Nucleus accumbens (tissue), 56 donors: ENCODE data around the gene PMCH.
"Not testable (repeated sequence)": the region's sequence is repeated elsewhere in the genome, so short reads cannot be mapped to it uniquely, and the experiment has no call there.

Source experiments
- DNase-seq, 56 donors: peaks; one replicate each; lab custom pipeline; 2025; lab: John Stamatoyannopoulos, UW

Gene PMCH, protein sequence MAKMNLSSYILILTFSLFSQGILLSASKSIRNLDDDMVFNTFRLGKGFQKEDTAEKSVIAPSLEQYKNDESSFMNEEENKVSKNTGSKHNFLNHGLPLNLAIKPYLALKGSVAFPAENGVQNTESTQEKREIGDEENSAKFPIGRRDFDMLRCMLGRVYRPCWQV

GRCh38 chr12:102197789-102198188, at the start of gene PMCH:
Gene PMCH (minus strand): TSS chr12:102197833. CDS start chr12:102197770, 63 bp downstream.
- no peak for DNase-seq

- not testable (repeated sequence) for DNase-seq
Measured at GRCh38 chr12:102240859-102241258, 43.2 kb upstream of the PMCH start.

GRCh38 chr12:102234599-102234998, 37.0 kb upstream of the PMCH start:
- DNase-seq, result no peak

DNA sequence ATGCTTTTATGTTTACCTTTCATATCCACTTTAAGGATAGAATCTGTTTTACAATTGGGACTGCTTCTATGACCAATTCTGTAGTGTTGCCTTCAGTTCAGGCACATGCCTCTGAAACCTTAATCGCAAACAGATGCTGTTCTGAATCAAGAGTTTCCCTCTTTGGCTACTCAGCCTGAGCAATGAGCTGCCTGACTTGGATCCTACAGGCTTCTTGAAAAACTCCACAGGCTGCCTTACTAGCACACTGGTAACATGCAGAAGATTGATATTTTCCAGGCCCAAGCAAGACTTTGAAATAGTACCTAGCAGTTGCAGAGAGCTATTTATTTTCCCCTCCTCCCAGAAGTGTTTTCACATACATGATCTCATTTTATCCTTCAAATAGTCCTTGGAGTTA, 34.8 kb upstream of the PMCH start:
- no peak for DNase-seq

GRCh38 chr12:102232036-102232435, 34.4 kb upstream of the PMCH start:
- DNase-seq, result no peak

GRCh38 chr12:102227954-102228353, 30.3 kb upstream of the PMCH start:
- DNase-seq, result no peak

DNA sequence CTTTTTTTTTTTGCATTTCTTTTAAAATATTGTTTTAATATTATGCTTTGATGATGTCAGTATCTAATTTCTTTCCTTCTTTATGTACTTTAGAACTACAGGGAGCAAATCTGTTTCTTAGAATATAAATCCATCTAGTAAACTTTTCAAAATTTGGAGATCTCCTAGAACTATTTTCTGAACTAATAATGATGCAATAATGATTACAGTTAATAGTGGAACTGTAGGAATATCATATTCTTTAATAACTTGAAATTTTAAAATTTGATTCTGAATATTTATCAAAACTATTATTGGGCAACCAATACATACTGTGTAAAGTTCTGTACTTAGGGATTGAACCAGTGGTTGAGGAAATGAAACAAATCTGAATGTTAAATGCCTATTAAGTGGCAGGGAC, 23.1 kb upstream of the PMCH start:
- DNase-seq, result no peak

- DNase-seq, result no peak
Measured at GRCh38 chr12:102215992-102216691, 18.5 kb upstream of the PMCH start.

DNA sequence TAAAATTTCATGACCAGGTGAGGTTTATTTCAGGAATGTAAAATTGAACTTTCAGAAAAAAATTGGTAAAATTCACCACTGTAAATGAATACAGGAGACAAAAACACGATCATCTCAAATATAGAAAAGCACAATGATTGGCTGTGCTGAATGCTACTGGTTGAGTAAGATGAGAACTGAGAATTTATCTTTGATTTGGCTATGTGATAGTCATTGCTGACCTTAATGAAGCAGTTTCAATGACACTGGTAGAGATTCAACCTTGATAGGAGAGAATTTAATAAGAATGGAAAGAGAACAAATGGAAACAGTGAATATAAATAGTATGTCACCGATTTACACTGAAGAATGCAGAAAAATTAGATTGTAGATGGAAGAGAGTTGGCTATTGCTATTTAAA, 6.4 kb upstream of the PMCH start:
- no peak for DNase-seq

DNA sequence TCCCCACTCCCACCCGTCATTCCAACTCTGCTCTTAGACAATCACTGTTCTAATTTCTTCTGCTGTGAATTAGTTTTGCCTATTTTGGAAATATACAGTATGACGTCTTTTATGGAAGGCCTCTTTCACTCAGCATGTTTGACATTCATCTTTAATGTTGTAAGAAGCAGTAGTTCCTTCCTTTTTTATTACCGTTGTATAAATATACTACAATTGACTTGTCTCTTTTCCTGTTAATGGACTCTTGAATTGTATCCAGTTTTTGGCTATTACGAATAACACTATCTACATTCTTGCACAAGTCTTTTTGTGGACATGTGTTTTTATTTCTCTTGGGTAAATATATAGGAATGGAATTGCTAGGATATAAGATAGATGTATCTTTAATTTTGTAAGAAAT, 4.9 kb upstream of the PMCH start:
- DNase-seq, result no peak

- no peak for DNase-seq
Measured at GRCh38 chr12:102201436-102202061, 3.9 kb upstream of the PMCH start.

- no peak for DNase-seq
Measured at GRCh38 chr12:102195826-102196225, 1.8 kb downstream of the PMCH start.

DNA sequence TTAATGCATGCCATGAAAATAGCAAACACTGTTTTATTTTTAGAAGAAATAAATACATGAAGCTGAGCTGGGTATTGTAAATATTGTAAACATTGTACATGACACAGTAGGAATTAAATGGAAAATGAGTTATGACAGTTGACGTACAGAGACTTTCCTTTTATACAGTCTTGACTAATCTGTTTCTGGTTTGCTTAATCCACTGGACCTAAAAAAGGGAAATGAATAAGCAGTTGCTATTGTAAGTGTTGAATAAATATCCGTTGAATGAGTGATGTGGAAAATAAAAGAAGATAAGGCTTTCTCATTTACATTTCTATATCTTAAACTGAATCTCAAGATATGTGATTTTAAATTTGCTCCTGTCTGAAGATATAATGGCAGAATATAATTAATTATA, 15.0 kb downstream of the PMCH start:
- no peak for DNase-seq

DNA sequence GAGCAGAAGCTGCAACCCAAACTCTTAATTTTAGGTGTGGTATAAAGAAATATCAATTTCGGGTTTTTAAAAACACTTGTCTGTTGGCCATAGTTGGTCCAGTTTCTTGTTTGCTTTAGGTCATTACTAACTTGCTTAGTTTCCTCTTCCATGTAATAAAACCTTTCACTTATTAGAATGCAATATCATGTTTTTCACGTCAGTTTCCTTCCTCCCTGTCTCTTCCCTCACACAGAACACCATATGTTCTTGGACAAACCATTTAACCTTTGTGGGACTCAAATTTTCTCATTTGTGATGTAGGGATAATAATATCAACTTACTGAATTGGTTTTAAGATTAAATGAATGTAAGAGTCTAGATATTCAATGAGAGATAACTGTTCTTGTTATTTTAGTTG, 22.9 kb downstream of the PMCH start:
- no peak for DNase-seq

DNA sequence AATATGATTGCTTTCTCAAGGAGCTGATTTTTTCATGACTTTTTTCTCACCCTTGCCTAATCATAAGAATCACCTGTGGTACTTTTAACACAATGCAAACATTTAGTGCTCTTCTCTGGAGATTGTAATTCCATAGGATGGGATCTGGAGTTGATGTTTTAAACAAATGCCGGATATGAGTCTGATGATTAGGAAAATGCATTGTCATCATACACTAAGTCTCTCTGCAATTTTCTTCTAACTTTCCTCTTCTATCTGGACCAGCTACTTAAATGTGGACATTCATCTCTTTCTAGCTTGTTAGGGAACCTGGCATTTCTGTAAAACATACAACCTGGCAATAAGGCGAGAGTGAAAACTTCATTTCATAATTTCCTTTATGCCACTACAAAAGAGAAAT, 23.5 kb downstream of the PMCH start:
- DNase-seq, result no peak

GRCh38 chr12:102172436-102172835, 25.2 kb downstream of the PMCH start:
- DNase-seq, result no peak

DNA sequence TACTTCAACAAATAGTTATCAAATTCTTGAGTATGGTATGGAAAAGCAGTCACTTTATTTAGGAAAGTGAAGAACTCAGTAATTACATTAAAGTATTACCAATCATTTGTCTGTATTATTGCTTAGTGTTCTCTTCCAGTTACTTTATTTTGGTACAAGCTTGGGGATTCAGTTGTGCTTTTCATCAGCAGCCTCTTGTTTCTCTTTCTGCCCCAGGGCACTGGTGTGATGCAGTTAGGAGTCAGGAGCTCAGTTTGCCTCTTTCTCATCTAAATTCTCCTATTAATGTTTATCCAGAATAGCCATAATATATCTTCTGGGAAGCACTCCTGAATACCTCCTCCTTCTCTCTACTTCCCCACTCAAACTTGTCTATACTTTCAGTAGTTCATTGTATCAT, 25.7 kb downstream of the PMCH start:
- no peak for DNase-seq

- DNase-seq, result peak in 1 of 56 donors; percentile 3
Measured at GRCh38 chr12:102169922-102170621, 27.6 kb downstream of the PMCH start.

DNA sequence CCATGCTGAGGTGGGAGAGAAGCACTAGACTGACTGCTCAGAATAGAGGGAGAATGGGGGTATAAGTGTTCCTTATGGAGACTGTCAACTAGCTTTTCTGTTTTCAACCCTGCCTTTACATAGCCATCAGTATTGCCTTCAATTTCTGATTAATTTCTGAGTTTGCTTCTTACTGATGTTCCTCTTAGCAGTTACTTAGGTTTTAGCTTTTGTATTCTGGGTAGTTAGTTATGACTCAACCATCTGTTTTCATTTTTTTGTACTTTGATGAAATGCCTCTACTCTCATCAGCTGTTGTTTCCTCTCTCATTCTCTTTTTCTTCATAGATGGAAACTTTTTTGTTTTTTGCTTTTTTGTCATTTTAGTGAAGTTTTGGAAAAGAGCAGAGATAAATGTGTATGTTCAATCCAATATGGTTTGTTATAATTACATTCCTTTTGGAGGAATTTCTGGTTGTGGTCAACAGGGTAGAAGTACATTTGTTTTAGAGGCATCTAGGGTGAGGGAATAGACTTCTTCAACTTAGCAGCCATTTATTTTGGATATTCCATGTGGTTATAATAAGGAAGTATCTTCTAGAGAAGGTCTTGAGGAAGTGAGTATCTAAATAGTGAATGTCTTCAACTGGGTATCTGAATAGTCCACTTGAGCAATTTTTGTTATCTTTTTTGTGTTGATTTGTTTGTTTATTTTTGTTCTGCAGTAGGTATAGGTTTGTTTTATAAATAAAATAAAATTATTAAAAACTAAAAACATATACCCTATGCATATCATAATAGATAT, 29.6 kb downstream of the PMCH start:
- no peak for DNase-seq

GRCh38 chr12:102163383-102163782, 34.2 kb downstream of the PMCH start:
- no peak for DNase-seq

- not testable (repeated sequence) for DNase-seq
Measured at GRCh38 chr12:102155206-102155605, 42.4 kb downstream of the PMCH start.
